Loucy (cell line): Measurements from ENCODE around the gene MUCL3.

Experiments
- CTCF ChIP-seq: fragments of 200-600 bp; sonication (generic); conservative IDR thresholded peaks from 2 replicates; pipeline ENCODE4 v1.5.1; 2014; ENCODE audit warnings: mild to moderate bottlenecking, antibody characterized with exemption, low read length
- EZH2phosphoT487 ChIP-seq: fragments of 200-600 bp; IDR thresholded peaks from 2 replicates; pipeline ENCODE4 v1.6.1; 2018; ENCODE audit warnings: antibody characterized with exemption, mild to moderate bottlenecking, moderate library complexity, borderline replicate concordance

GRCh38 chr6:31002471-31002870 is 61.7 kb downstream of the MUCL3 start:
- TF ChIP-seq CTCF (no peak), EZH2phosphoT487 (no peak)
